Mucosa of stomach (tissue), 1 donor: ENCODE measurements around the gene DHX58.

Experiments
- H3K27me3 ChIP-seq: one replicate; pipeline ENCODE4 v1.7.0; 2013; ENCODE audit warnings: mild to moderate bottlenecking, low read length; ENCODE audit not compliant: control insufficient read depth, insufficient read depth
- H3K36me3 ChIP-seq: one replicate; pipeline ENCODE4 v1.7.0; 2013; ENCODE audit warnings: low read length; ENCODE audit not compliant: control insufficient read depth, insufficient read depth
- H3K4me1 ChIP-seq: one replicate; pipeline ENCODE4 v1.7.0; 2013; ENCODE audit warnings: mild to moderate bottlenecking, low read length; ENCODE audit not compliant: control insufficient read depth, insufficient read depth
- H3K4me3 ChIP-seq: one replicate; pipeline ENCODE4 v1.7.0; 2013; ENCODE audit warnings: low read length
- H3K9ac ChIP-seq: one replicate; pipeline ENCODE4 v1.7.0; 2013; ENCODE audit warnings: mild to moderate bottlenecking, low read length, moderate library complexity
- H3K9me3 ChIP-seq: one replicate; pipeline ENCODE4 v1.7.0; 2013; ENCODE audit warnings: mild to moderate bottlenecking, low read length, moderate library complexity; ENCODE audit not compliant: control insufficient read depth
- donor health status: Pancreatic carcinoma.

DHX58 gene

GRCh38 chr17:42101513-42102292 is 10.8 kb downstream of the DHX58 start:
- H3K9ac ChIP-seq = no peak overlapping the region
- no peaks in the 10 kb centered on the region for H3K36me3 ChIP-seq
- no peak overlapping the region for H3K4me3 ChIP-seq
- H3K9me3 ChIP-seq = no peaks in the 10 kb centered on the region
- H3K4me1 ChIP-seq = peaks cover 14% of the 10 kb centered on the region
- H3K27me3 ChIP-seq = peaks cover 16% of the 10 kb centered on the region

GRCh38 chr17:42098730-42099399 is 13.6 kb downstream of the DHX58 start:
- H3K4me3 ChIP-seq = no peak overlapping the region
- no peaks in the 10 kb centered on the region for H3K36me3 ChIP-seq
- peaks cover 29% of the 10 kb centered on the region for H3K27me3 ChIP-seq
- H3K9me3 ChIP-seq = no peaks in the 10 kb centered on the region
- H3K4me1 ChIP-seq = peaks cover 14% of the 10 kb centered on the region
- no peak overlapping the region for H3K9ac ChIP-seq

- H3K27me3 ChIP-seq = peaks cover 29% of the 10 kb centered on the region
- H3K9me3 ChIP-seq = no peaks in the 10 kb centered on the region
- H3K9ac ChIP-seq = no peak within 1 kb of the TSS
- H3K36me3 ChIP-seq = no peaks in the 10 kb centered on the region
- no peak within 1 kb of the TSS for H3K4me3 ChIP-seq
- peaks cover 14% of the 10 kb centered on the region for H3K4me1 ChIP-seq
Observed at GRCh38 chr17:42097691-42098631, 14.6 kb downstream of the DHX58 start, which contains the start of gene ZNF385C. Gene ZNF385C (minus strand): TSS chr17:42098473. CDS start chr17:42063056, 35,417 bp downstream.

- no peak overlapping the region for H3K4me3 ChIP-seq
- H3K9ac ChIP-seq = no peak overlapping the region
- H3K27me3 ChIP-seq = peaks cover 29% of the 10 kb centered on the region
- H3K36me3 ChIP-seq = no peaks in the 10 kb centered on the region
- H3K4me1 ChIP-seq = peaks cover 10% of the 10 kb centered on the region
- H3K9me3 ChIP-seq = no peaks in the 10 kb centered on the region
Observed at GRCh38 chr17:42096360-42097111, 16.0 kb downstream of the DHX58 start.

- no peaks in the 10 kb centered on the region for H3K9me3 ChIP-seq
- H3K36me3 ChIP-seq = no peaks in the 10 kb centered on the region
- peaks cover 8% of the 10 kb centered on the region for H3K4me1 ChIP-seq
- peaks cover 29% of the 10 kb centered on the region for H3K27me3 ChIP-seq
- H3K4me3 ChIP-seq = no peak overlapping the region
- no peak overlapping the region for H3K9ac ChIP-seq
Observed at GRCh38 chr17:42094375-42095069, 18.0 kb downstream of the DHX58 start.

GRCh38 chr17:42092939-42093338 is 19.6 kb downstream of the DHX58 start:
- peaks cover 33% of the 10 kb centered on the region for H3K27me3 ChIP-seq
- H3K4me1 ChIP-seq = peaks cover 11% of the 10 kb centered on the region
- H3K9me3 ChIP-seq = no peaks in the 10 kb centered on the region

GRCh38 chr17:42090964-42091790 is 21.3 kb downstream of the DHX58 start:
- Histone ChIP-seq H3K4me3 (no peak overlapping the region), H3K9ac (no peak overlapping the region), H3K27me3 (peaks cover 15% of the 10 kb centered on the region)

More at GRCh38 chr17:42092939-42093338, 19.6 kb downstream of the DHX58 start:
- Histone ChIP-seq H3K9ac (no peak overlapping the region), H3K36me3 (no peaks in the 10 kb centered on the region), H3K4me3 (no peak overlapping the region)

GRCh38 chr17:42088736-42089135 is 23.8 kb downstream of the DHX58 start:
- H3K27me3 ChIP-seq = peaks cover 7% of the 10 kb centered on the region
- peaks cover 5% of the 10 kb centered on the region for H3K4me1 ChIP-seq
- no peak overlapping the region for H3K4me3 ChIP-seq
- no peaks in the 10 kb centered on the region for H3K9me3 ChIP-seq
- H3K9ac ChIP-seq = no peak overlapping the region
- H3K36me3 ChIP-seq = no peaks in the 10 kb centered on the region

More at GRCh38 chr17:42090964-42091790, 21.3 kb downstream of the DHX58 start:
- H3K4me1 ChIP-seq = peaks cover 5% of the 10 kb centered on the region
- no peaks in the 10 kb centered on the region for H3K36me3 ChIP-seq
- no peaks in the 10 kb centered on the region for H3K9me3 ChIP-seq

- Histone ChIP-seq H3K9me3 (no peaks in the 10 kb centered on the region), H3K27me3 (peaks cover 7% of the 10 kb centered on the region), H3K4me3 (no peak overlapping the region), H3K9ac (no peak overlapping the region), H3K4me1 (peaks cover 5% of the 10 kb centered on the region), H3K36me3 (no peaks in the 10 kb centered on the region)
Observed at GRCh38 chr17:42087736-42088705, 24.5 kb downstream of the DHX58 start.
